Thyroid gland (tissue), 4 donors: Measurements from ENCODE around the gene TCF7L1. TPM values are rescaled to one million over a fixed set of nuclear protein-coding genes. Genes with fewer than 3 reads are reported as not detected.

Source experiments
- DNase-seq, 2 donors: peaks; one replicate each; pipeline ENCODE4 v3.0.0-alpha.2; 2019
- H3K27ac ChIP-seq, 3 donors: fragments of 200-600 bp; sonication (generic); 1 replicate in 2 of 3; 2 replicates in 1 of 3; pipeline ENCODE4 v1.5.1; 2016 to 2019; ENCODE audit warnings: mild to moderate bottlenecking in 1 of 3, moderate library complexity in 1 of 3
- H3K27me3 ChIP-seq: fragments of 200-600 bp; sonication (generic); one replicate; pipeline ENCODE4 v1.5.1; 2019
- H3K36me3 ChIP-seq, 2 donors: fragments of 200-600 bp; sonication (generic); one replicate each; pipeline ENCODE4 v1.5.1; 2016 to 2019
- H3K4me1 ChIP-seq, 2 donors: fragments of 200-600 bp; sonication (generic); one replicate each; pipeline ENCODE4 v1.5.1; 2017 to 2019
- H3K4me3 ChIP-seq, 3 donors: fragments of 200-600 bp; sonication (generic); replicated peaks in 1 of 3; 1 replicate in 2 of 3; 2 replicates in 1 of 3; pipeline ENCODE4 v1.5.1; 2016; ENCODE audit warnings: mild to moderate bottlenecking in 1 of 3
- H3K9me3 ChIP-seq: fragments of 200-600 bp; sonication (generic); one replicate; pipeline ENCODE4 v1.5.1; 2017
- CTCF ChIP-seq, 6 experiments: fragments of 200-600 bp in 3 of 6; fragments of 450-650 bp in 3 of 6; sonication (generic) in 3 of 6; IDR thresholded peaks; one replicate each; pipeline ENCODE4 v1.5.1; 2016 to 2019; ENCODE audit warnings: antibody characterized with exemption in 6 of 6, mild to moderate bottlenecking in 2 of 6, inconsistent platforms in 1 of 6, moderate library complexity in 1 of 6
- POLR2A ChIP-seq, 2 donors: fragments of 450-650 bp; IDR thresholded peaks; one replicate each; pipeline ENCODE4 v1.6.1; 2017; ENCODE audit warnings: antibody characterized with exemption in 2 of 2, mild to moderate bottlenecking in 2 of 2, moderate library complexity in 1 of 2
- WGBS, 2 donors: methylation state at CpG; one replicate each; pipeline ENCODE4 v1.1.5; 2017; 5-methylcytosine and 5-hydroxymethylcytosine counted together
- intact Hi-C: fragments of 100-400 bp; cut with DNase I; formaldehyde crosslinking; loops from one replicate; pipeline ENCODE4 v1.15.1; 2023
- total RNA-seq, 4 donors: library from RNA; depleted of rRNA; stranded (reverse); fragments of >200 nt; gene quantifications; one replicate each; pipeline ENCODE4 v1.2.3, GENCODE V29; 2016

Gene TCF7L1
- total RNA-seq, 4 donors from 2014 or later, result 3.1 to 12.1 (median 8.7) TPM

- TF ChIP-seq CTCF (IDR thresholded peaks at IDR 0.05), result no peak
- TF ChIP-seq POLR2A (IDR thresholded peaks at IDR 0.05), result no peak
- Histone ChIP-seq H3K27ac (peak overlapping the region in 1 of 3 donors; percentile 11), H3K4me3 (peak overlapping the region in 2 of 3 donors; percentile 56 to 65), H3K27me3 (no peaks in the 10 kb centered on the region), H3K9me3 (no peaks in the 10 kb centered on the region), H3K4me1 (peaks cover 40 to 49% of the 10 kb centered on the region in 2 donors), H3K36me3 (peaks cover 31 to 34% of the 10 kb centered on the region in 2 donors)
- DNase-seq, result no peak
- WGBS, 2 donors, result 68 to 73% methylated on average over 9 of the region's 9 CpGs
- intact Hi-C loops, result loop anchor here (10.0 kb wide), 1 partner anchor 219 kb away; no protein-coding TSS in a partner anchor
Measured at GRCh38 chr2:85325466-85325811, 192.2 kb downstream of the TCF7L1 start.

GRCh38 chr2:85326406-85327159 lies 193.4 kb downstream of the TCF7L1 start:
- TF ChIP-seq POLR2A (IDR thresholded peaks at IDR 0.05), result no peak
- TF ChIP-seq CTCF (IDR thresholded peaks at IDR 0.05), result no peak
- H3K9me3 ChIP-seq, result no peaks in the 10 kb centered on the region
- H3K4me1 ChIP-seq, result peaks cover 37 to 49% of the 10 kb centered on the region in 2 donors
- 28 to 36% methylated on average over 28 to 30 of the region's 32 CpGs for WGBS, 2 donors
- no peaks in the 10 kb centered on the region for H3K27me3 ChIP-seq
- H3K36me3 ChIP-seq, result peaks cover 22 to 32% of the 10 kb centered on the region in 2 donors
- no peak for DNase-seq
- intact Hi-C loops, result loop anchor here (10.0 kb wide), 1 partner anchor 218 kb away; no protein-coding TSS in a partner anchor
- H3K4me3 ChIP-seq, result peak overlapping the region; percentile 56 to 86 (median 65)
- peak overlapping the region in 2 of 3 donors; percentile 80 to 96 for H3K27ac ChIP-seq

- Histone ChIP-seq H3K4me3 (peak overlapping the region; percentile 56 to 86 (median 65)), H3K27me3 (no peaks in the 10 kb centered on the region), H3K27ac (peak overlapping the region; percentile 80 to 96 (median 91)), H3K9me3 (no peaks in the 10 kb centered on the region), H3K36me3 (peaks cover 15 to 25% of the 10 kb centered on the region in 2 donors), H3K4me1 (peaks cover 37 to 49% of the 10 kb centered on the region in 2 donors)
- peak; percentile 44 to 47 for DNase-seq
- 2 to 7% methylated on average over 41 of the region's 41 CpGs for WGBS, 2 donors
- intact Hi-C loops, result loop anchor here (10.0 kb wide), 1 partner anchor 218 kb away; no protein-coding TSS in a partner anchor
- TF ChIP-seq POLR2A (IDR thresholded peaks at IDR 0.05) (no peak), CTCF (IDR thresholded peaks at IDR 0.05) (no peak)
Measured at GRCh38 chr2:85327160-85327821, 194.1 kb downstream of the TCF7L1 start.

- intact Hi-C loops, result loop anchor here (10.0 kb wide), 1 partner anchor 217 kb away; no protein-coding TSS in a partner anchor
- WGBS, 2 donors, result 0 to 1% methylated on average over 37 of the region's 57 CpGs
- H3K36me3 ChIP-seq, result peaks cover 9 to 18% of the 10 kb centered on the region in 2 donors
- H3K27ac ChIP-seq, result peak within 1 kb of the TSS; percentile 80 to 96 (median 91)
- H3K4me3 ChIP-seq, result peak within 1 kb of the TSS; percentile 56 to 86 (median 65)
- no peaks in the 10 kb centered on the region for H3K9me3 ChIP-seq
- no peaks in the 10 kb centered on the region for H3K27me3 ChIP-seq
- peaks cover 37 to 44% of the 10 kb centered on the region in 2 donors for H3K4me1 ChIP-seq
- TF ChIP-seq POLR2A (IDR thresholded peaks at IDR 0.05), result peak; percentile 84 to 96
- peak in 2 of 6 experiments; percentile 13 to 22 for TF ChIP-seq CTCF (IDR thresholded peaks at IDR 0.05)
- peak; percentile 91 to 92 for DNase-seq
Measured at GRCh38 chr2:85327822-85328617, 194.8 kb downstream of the TCF7L1 start, which contains the start of gene TGOLN2. TSS of gene TGOLN2 (minus strand) at chr2:85327989. CDS start at chr2:85327962, 27 bp downstream.
